ENCODE measurements around the gene ATP11A. TPM values are rescaled to one million over a fixed set of nuclear protein-coding genes. Genes with fewer than 3 reads are reported as not detected.

ATP11A gene
- total and polyA plus RNA-seq, 5 donors from 2014 or later = 3.8 to 75.7 (median 5.0) TPM

GRCh38 chr13:112748947-112749735 lies 59.3 kb downstream of the ATP11A start:
- no peak overlapping the region for H3K27ac ChIP-seq (ENCODE audit: insufficient read depth, low read length, poor library complexity, severe bottlenecking)
- peaks cover 12% of the 10 kb centered on the region for H3K36me3 Mint-ChIP-seq
- no peaks in the 10 kb centered on the region for H3K27me3 Mint-ChIP-seq
- no peak overlapping the region for H3K4me3 Mint-ChIP-seq
- H3K9me3 Mint-ChIP-seq = no peaks in the 10 kb centered on the region
- H3K4me1 Mint-ChIP-seq = peaks cover 15 to 32% (median 25%) of the 10 kb centered on the region in 4 donors
- no peak for ATAC-seq (ENCODE audit: low read depth in 2 of 2)
- H3K36me3 ChIP-seq (ENCODE audit: control insufficient read depth, insufficient read depth, low read length) = no peaks in the 10 kb centered on the region
- no peaks in the 10 kb centered on the region for H3K9me3 ChIP-seq (ENCODE audit: control insufficient read depth in 2 of 2, low read length in 2 of 2)
- peaks cover 14% of the 10 kb centered on the region for H3K4me1 ChIP-seq (ENCODE audit: control insufficient read depth, insufficient read depth, low read length, poor library complexity, severe bottlenecking)
- no peak for DNase-seq
- no peaks in the 10 kb centered on the region for H3K27me3 ChIP-seq (ENCODE audit: control insufficient read depth, insufficient read depth, low read length)
- H3K4me3 ChIP-seq (ENCODE audit: low read depth, low read length) = no peak overlapping the region
- peak overlapping the region in 1 of 3 donors; percentile 48 for H3K27ac Mint-ChIP-seq

GRCh38 chr13:112750570-112750969 lies 60.7 kb downstream of the ATP11A start:
- Histone ChIP-seq H3K9me3 (ENCODE audit: control insufficient read depth in 2 of 2, low read length in 2 of 2) (no peaks in the 10 kb centered on the region), H3K27ac (ENCODE audit: insufficient read depth, low read length, poor library complexity, severe bottlenecking) (no peak overlapping the region), H3K4me3 (ENCODE audit: low read depth, low read length) (no peak overlapping the region), H3K27me3 (ENCODE audit: control insufficient read depth, insufficient read depth, low read length) (no peaks in the 10 kb centered on the region), H3K36me3 (ENCODE audit: control insufficient read depth, insufficient read depth, low read length) (no peaks in the 10 kb centered on the region), H3K4me1 (ENCODE audit: control insufficient read depth, insufficient read depth, low read length, poor library complexity, severe bottlenecking) (peaks cover 14% of the 10 kb centered on the region)
- Mint-ChIP-seq H3K27ac (no peak overlapping the region), H3K9me3 (no peaks in the 10 kb centered on the region), H3K36me3 (peaks cover 12% of the 10 kb centered on the region), H3K4me3 (no peak overlapping the region), H3K27me3 (no peaks in the 10 kb centered on the region), H3K4me1 (peaks cover 11 to 28% (median 22%) of the 10 kb centered on the region in 4 donors)
- ATAC-seq (ENCODE audit: low read depth in 2 of 2) = no peak
- DNase-seq = no peak

DNA sequence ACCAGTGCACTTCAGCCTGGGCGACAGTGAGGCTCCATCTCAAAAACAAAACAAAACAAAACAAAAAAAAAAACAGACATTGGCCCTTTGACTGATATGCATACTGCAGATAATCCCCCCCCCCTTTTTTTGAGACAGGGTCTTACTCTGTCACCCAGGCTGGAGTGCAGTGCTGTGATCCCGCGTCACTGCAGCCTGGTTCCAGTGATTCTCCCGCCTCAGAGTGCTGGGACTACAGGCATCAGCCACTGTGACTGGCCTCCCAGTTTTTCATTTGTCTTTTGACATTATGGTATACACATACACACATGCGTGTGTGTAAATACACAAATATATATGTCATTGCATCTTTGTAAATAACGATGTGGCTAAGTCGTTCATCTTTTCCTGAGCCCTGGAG lies 61.8 kb downstream of the ATP11A start:
- Mint-ChIP-seq H3K27me3 (no peaks in the 10 kb centered on the region), H3K36me3 (peaks cover 12% of the 10 kb centered on the region), H3K9me3 (no peaks in the 10 kb centered on the region), H3K4me3 (no peak overlapping the region), H3K27ac (peak overlapping the region in 2 of 3 donors; percentile 49 to 56), H3K4me1 (peaks cover 11 to 26% (median 22%) of the 10 kb centered on the region in 4 donors)
- no peaks in the 10 kb centered on the region for H3K36me3 ChIP-seq (ENCODE audit: control insufficient read depth, insufficient read depth, low read length)
- H3K27ac ChIP-seq (ENCODE audit: insufficient read depth, low read length, poor library complexity, severe bottlenecking) = no peak overlapping the region
- H3K9me3 ChIP-seq (ENCODE audit: control insufficient read depth in 2 of 2, low read length in 2 of 2) = no peaks in the 10 kb centered on the region
- no peak overlapping the region for H3K4me3 ChIP-seq (ENCODE audit: low read depth, low read length)
- DNase-seq (no peak), ATAC-seq (ENCODE audit: low read depth in 2 of 2) (no peak)
- no peaks in the 10 kb centered on the region for H3K27me3 ChIP-seq (ENCODE audit: control insufficient read depth, insufficient read depth, low read length)
- H3K4me1 ChIP-seq (ENCODE audit: control insufficient read depth, insufficient read depth, low read length, poor library complexity, severe bottlenecking) = peaks cover 14% of the 10 kb centered on the region

- Mint-ChIP-seq H3K4me3 (peak overlapping the region in 1 of 4 donors; percentile 15), H3K27me3 (no peaks in the 10 kb centered on the region), H3K4me1 (peaks cover 11 to 26% (median 22%) of the 10 kb centered on the region in 4 donors), H3K27ac (peak overlapping the region in 1 of 3 donors; percentile 49), H3K9me3 (no peaks in the 10 kb centered on the region), H3K36me3 (peaks cover 10% of the 10 kb centered on the region)
- H3K27ac ChIP-seq (ENCODE audit: insufficient read depth, low read length, poor library complexity, severe bottlenecking) = no peak overlapping the region
- DNase-seq = no peak
- ATAC-seq (ENCODE audit: low read depth in 2 of 2) = no peak
- H3K4me3 ChIP-seq (ENCODE audit: low read depth, low read length) = no peak overlapping the region
- no peaks in the 10 kb centered on the region for H3K36me3 ChIP-seq (ENCODE audit: control insufficient read depth, insufficient read depth, low read length)
- peaks cover 14% of the 10 kb centered on the region for H3K4me1 ChIP-seq (ENCODE audit: control insufficient read depth, insufficient read depth, low read length, poor library complexity, severe bottlenecking)
- H3K27me3 ChIP-seq (ENCODE audit: control insufficient read depth, insufficient read depth, low read length) = no peaks in the 10 kb centered on the region
- H3K9me3 ChIP-seq (ENCODE audit: control insufficient read depth in 2 of 2, low read length in 2 of 2) = no peaks in the 10 kb centered on the region
Measured at GRCh38 chr13:112752211-112752610, 62.4 kb downstream of the ATP11A start.

GRCh38 chr13:112752711-112753541 lies 63.1 kb downstream of the ATP11A start:
- DNase-seq (peak in 2 of 3 donors; percentile 16 to 57), ATAC-seq (ENCODE audit: low read depth in 2 of 2) (peak; percentile 55 to 66)
- H3K4me3 ChIP-seq (ENCODE audit: low read depth, low read length) = no peak overlapping the region
- no peak overlapping the region for H3K27ac ChIP-seq (ENCODE audit: insufficient read depth, low read length, poor library complexity, severe bottlenecking)
- no peaks in the 10 kb centered on the region for H3K9me3 ChIP-seq (ENCODE audit: control insufficient read depth in 2 of 2, low read length in 2 of 2)
- H3K4me1 ChIP-seq (ENCODE audit: control insufficient read depth, insufficient read depth, low read length, poor library complexity, severe bottlenecking) = peaks cover 14% of the 10 kb centered on the region
- Mint-ChIP-seq H3K9me3 (no peaks in the 10 kb centered on the region), H3K36me3 (peaks cover 12% of the 10 kb centered on the region), H3K4me1 (peaks cover 11 to 30% (median 25%) of the 10 kb centered on the region in 4 donors), H3K4me3 (peak overlapping the region in 3 of 4 donors; percentile 22 to 69 (median 60)), H3K27ac (peak overlapping the region; percentile 66 to 91 (median 85)), H3K27me3 (no peaks in the 10 kb centered on the region)
- no peaks in the 10 kb centered on the region for H3K27me3 ChIP-seq (ENCODE audit: control insufficient read depth, insufficient read depth, low read length)
- H3K36me3 ChIP-seq (ENCODE audit: control insufficient read depth, insufficient read depth, low read length) = no peaks in the 10 kb centered on the region

DNA sequence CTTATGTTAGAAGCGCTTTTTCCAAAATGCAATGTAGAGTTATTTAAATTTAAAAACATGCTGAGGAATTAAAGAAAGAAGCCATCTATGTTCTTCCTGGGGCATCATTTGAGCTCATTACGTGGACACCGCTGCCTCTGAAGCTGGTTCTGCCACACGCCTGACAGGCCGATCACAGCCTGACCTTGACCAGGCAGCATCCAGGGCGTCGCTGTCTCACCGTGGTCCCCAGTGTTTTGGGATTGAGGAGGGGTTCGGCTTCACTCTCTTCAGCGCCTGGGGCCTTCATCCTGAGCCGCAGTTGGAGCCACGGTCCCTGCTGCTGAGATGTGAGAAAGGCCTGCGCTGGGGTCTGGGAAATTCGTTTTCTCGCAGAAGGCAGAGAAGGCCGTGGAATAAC lies 64.0 kb downstream of the ATP11A start:
- H3K27ac ChIP-seq (ENCODE audit: insufficient read depth, low read length, poor library complexity, severe bottlenecking) = no peak overlapping the region
- H3K4me3 ChIP-seq (ENCODE audit: low read depth, low read length) = no peak overlapping the region
- Mint-ChIP-seq H3K4me3 (no peak overlapping the region), H3K27ac (peak overlapping the region in 2 of 3 donors; percentile 63 to 91), H3K4me1 (peaks cover 11 to 31% (median 26%) of the 10 kb centered on the region in 4 donors), H3K27me3 (no peaks in the 10 kb centered on the region), H3K36me3 (peaks cover 12% of the 10 kb centered on the region), H3K9me3 (no peaks in the 10 kb centered on the region)
- DNase-seq = no peak
- H3K9me3 ChIP-seq (ENCODE audit: control insufficient read depth in 2 of 2, low read length in 2 of 2) = no peaks in the 10 kb centered on the region
- H3K36me3 ChIP-seq (ENCODE audit: control insufficient read depth, insufficient read depth, low read length) = no peaks in the 10 kb centered on the region
- no peaks in the 10 kb centered on the region for H3K27me3 ChIP-seq (ENCODE audit: control insufficient read depth, insufficient read depth, low read length)
- H3K4me1 ChIP-seq (ENCODE audit: control insufficient read depth, insufficient read depth, low read length, poor library complexity, severe bottlenecking) = peaks cover 14% of the 10 kb centered on the region
- ATAC-seq (ENCODE audit: low read depth in 2 of 2) = no peak

GRCh38 chr13:112754281-112755025 lies 64.6 kb downstream of the ATP11A start:
- H3K4me1 ChIP-seq (ENCODE audit: control insufficient read depth, insufficient read depth, low read length, poor library complexity, severe bottlenecking) = peaks cover 14% of the 10 kb centered on the region
- no peaks in the 10 kb centered on the region for H3K27me3 Mint-ChIP-seq
- H3K4me1 Mint-ChIP-seq = peaks cover 11 to 33% (median 27%) of the 10 kb centered on the region in 4 donors
- H3K27ac Mint-ChIP-seq = no peak overlapping the region
- H3K9me3 Mint-ChIP-seq = no peaks in the 10 kb centered on the region
- peaks cover 9% of the 10 kb centered on the region for H3K36me3 Mint-ChIP-seq
- no peak overlapping the region for H3K4me3 Mint-ChIP-seq
- DNase-seq = no peak
- ATAC-seq (ENCODE audit: low read depth in 2 of 2) = no peak
- no peaks in the 10 kb centered on the region for H3K36me3 ChIP-seq (ENCODE audit: control insufficient read depth, insufficient read depth, low read length)
- no peaks in the 10 kb centered on the region for H3K9me3 ChIP-seq (ENCODE audit: control insufficient read depth in 2 of 2, low read length in 2 of 2)
- H3K4me3 ChIP-seq (ENCODE audit: low read depth, low read length) = no peak overlapping the region
- no peak overlapping the region for H3K27ac ChIP-seq (ENCODE audit: insufficient read depth, low read length, poor library complexity, severe bottlenecking)
- H3K27me3 ChIP-seq (ENCODE audit: control insufficient read depth, insufficient read depth, low read length) = no peaks in the 10 kb centered on the region

Data from CD4-positive, CD25-positive, alpha-beta regulatory T cell (primary cell).